ENCODE measurements around the gene CD3G. TPM values are rescaled to one million over a fixed set of nuclear protein-coding genes. Genes with fewer than 3 reads are reported as not detected.

Gene CD3G
- total and polyA plus RNA-seq, 9 of the 15 experiments (the other 6 are each of a cell fraction or from before 2014, with no cell fraction given) = 0.30 to 1.7 (median 0.47) TPM

GRCh38 chr11:118373871-118374270, 29.7 kb downstream of the CD3G start (continued):
- peak; percentile 78 for TF ChIP-seq CEBPB (tag; IDR thresholded peaks at IDR 0.05)
- peak; percentile 34; the same call in 1 of the 2 replicates for TF ChIP-seq CEBPG (CRISPR knock-in tag; IDR thresholded peaks at IDR 0.05)
- TF ChIP-seq CEBPG (tag; conservative IDR thresholded peaks at IDR 0.05 in 1 of 2, IDR thresholded peaks at IDR 0.05 in 1 of 2) = peak; percentile 74 to 75
- TF ChIP-seq TFAP4 (CRISPR knock-in tag; IDR thresholded peaks at IDR 0.05; ENCODE audit: borderline replicate concordance) = no peak
- TF ChIP-seq CAMTA2 (CRISPR knock-in tag; conservative IDR thresholded peaks at IDR 0.05) = no peak
- TF ChIP-seq ZBTB17 (CRISPR knock-in tag; IDR thresholded peaks at IDR 0.05) = no peak
- TF ChIP-seq IRF9 (tag; IDR thresholded peaks at IDR 0.05) = 0 out of 2 replicates have a peak, but pooled peaks have one; percentile 54
- TF ChIP-seq KHSRP (IDR thresholded peaks at IDR 0.05) = no peak
- no peak for TF ChIP-seq MEF2A (IDR thresholded peaks at IDR 0.05; ENCODE audit: control insufficient read depth, low read depth, low read length)
- no peak for TF ChIP-seq MBD1 (CRISPR knock-in tag; IDR thresholded peaks at IDR 0.05)
- no peak for TF ChIP-seq ETV6 (IDR thresholded peaks at IDR 0.05; ENCODE audit: borderline replicate concordance in 1 of 2, low read depth in 2 of 2, low read length in 1 of 2)
- TF ChIP-seq ETV6 (CRISPR knock-in tag; IDR thresholded peaks at IDR 0.05; ENCODE audit: borderline replicate concordance) = no peak
- no peak for TF ChIP-seq FOSL1 (tag; conservative IDR thresholded peaks at IDR 0.05)
- no peak for TF ChIP-seq ATF1 (CRISPR knock-in tag; IDR thresholded peaks at IDR 0.05)
- no peak for TF ChIP-seq ATF1 (tag; IDR thresholded peaks at IDR 0.05)
- no peak for TF ChIP-seq YY1 (IDR thresholded peaks at IDR 0.05; ENCODE audit: borderline replicate concordance in 1 of 3, control insufficient read depth in 1 of 3, extremely low read depth in 1 of 3, insufficient read depth in 3 of 3, insufficient read length in 1 of 3, insufficient replicate concordance in 2 of 3, low read depth in 1 of 3, low read length in 2 of 3)
- TF ChIP-seq MAFG (tag; conservative IDR thresholded peaks at IDR 0.05) = no peak
